Measurements from ENCODE around the gene ZNRF3.
"Not testable (repeated sequence)": the region's sequence is repeated elsewhere in the genome, so short reads cannot be mapped to it uniquely, and the experiment has no call there.

Gene ZNRF3

DNA sequence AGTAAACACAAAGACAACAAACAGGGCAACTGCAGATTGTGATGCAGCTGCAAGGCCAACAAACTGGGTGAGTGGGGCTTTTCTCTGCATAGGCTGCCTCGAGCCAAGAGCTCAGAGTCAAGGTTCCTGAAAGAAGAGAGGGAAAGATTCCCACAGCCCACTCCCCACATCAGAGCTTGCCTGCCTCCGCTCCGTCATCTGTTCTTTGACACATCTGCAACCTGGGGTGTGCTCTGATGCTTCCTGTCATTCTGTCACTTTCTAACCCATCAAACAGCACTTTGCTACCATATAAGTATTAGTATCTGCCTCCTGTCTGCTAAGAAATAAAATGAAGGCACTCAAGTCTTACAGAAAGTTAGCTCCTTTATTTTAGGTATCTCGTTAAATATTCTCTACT lies 131.4 kb downstream of the ZNRF3 start:
- no peak for DNase-seq

DNA sequence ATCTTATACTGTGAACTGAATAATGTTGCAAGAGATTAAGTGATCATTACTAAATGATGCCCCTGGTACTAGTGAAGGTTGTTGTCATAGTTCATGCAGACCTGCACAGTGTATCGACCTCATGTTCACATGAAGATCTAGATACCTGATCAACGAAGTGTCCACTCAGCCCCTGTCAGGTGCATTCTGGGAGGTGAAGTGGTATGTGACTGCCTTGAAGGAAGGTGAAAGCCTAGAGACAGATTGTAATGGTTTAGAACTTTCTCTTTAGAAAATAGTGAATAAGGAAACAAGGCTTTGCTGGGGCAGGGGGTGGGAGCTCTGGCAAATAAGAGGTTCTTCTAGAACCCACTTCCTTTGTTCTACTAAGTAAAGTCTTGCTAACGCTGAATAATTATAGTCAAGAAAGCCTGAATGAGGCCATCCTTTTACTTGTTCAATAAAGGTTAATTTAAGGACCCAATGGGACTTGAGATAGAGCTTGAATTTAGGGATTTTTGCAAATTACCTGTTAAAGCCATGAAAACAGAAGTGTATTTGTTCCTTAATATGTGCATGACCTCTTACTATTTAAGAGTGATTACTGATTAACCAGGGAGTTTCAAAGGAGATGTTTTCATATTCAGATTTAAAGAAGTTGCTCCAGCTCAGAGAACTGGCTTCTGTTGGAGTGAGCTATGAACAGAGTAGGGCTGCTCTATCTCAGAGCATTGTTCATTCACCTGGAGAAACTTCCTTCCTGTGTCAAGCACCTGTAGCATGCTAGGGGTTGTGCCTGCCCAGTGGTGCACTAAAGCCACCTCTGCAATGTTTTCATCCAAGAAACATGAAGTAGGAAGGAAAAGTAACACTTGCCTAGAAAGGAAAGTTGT lies 132.9 kb downstream of the ZNRF3 start:
- DNase-seq = no peak

DNA sequence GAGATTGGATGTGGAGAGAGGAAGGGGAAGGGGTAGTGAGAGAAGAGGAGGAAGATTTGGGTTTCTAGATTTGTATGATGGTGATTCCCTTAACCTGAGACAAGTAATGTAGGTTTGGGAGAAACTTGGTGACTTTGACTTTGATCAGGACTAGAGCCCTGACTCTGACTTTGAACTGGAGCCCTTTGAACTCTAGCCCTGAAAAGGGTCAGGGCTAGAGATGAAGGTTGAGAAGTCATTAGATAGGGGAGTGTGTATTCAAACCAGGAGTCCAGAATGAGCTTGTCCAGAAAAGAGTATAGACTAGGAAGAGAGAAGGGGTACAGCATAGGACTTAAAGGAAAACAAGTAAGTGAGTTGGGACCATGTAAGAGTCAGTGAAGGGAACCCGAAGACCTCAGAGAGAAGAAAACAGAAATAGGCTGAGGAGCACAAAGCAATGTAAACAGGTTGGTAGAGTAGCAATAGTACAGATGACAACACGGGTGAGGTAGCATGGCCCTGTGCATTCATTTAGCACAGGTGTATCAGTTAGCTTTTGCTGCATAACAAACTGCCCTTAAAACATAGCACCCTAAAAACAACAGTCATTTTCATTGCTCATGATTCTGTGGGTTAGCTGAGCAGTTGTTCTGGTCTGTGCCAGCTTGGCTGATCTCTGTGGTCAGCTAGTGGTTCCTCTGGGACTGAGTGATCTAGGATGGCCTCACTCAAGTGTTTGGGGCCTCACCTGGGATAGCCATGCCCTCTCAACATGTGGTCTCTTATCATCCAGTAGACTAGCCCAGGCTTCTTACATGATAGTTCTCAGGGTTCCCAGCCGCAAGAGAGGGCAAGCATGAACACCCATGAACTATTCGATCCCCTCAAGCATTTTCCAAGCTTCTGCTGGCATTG lies 135.2 kb downstream of the ZNRF3 start:
- no peak for DNase-seq

DNA sequence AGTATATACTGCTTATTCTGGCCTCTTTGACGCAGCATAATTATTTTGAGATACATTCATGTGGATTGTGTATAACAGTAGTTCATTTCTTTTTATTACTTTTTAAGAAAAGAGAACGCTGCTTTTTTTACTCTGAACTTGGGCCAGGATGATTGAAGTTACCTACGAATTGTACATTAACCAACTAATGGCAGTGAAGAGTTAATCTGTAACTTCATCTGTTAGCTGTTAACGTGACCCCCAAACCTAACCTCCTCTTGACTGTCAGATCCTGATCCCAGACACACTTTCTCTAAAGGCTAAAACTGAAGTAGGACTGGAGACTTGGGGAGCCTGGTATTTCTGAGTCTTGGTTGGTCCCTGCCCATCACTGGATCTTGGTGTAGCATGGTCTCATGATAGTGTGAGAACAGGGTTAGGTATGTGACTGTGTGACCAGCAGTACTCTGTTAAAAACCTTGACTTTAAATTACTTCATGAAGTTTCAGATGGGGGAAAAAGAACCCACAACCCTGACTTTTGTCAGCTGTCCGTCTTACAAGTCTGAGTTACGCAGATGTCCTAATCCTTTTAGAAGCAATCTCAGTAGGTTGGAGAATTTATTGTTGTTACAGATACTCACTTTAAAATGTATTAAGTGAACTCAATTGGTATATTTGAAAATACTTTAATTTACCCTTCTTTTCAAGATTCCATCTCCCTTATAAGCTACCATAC lies 138.9 kb downstream of the ZNRF3 start:
- DNase-seq = no peak

DNA sequence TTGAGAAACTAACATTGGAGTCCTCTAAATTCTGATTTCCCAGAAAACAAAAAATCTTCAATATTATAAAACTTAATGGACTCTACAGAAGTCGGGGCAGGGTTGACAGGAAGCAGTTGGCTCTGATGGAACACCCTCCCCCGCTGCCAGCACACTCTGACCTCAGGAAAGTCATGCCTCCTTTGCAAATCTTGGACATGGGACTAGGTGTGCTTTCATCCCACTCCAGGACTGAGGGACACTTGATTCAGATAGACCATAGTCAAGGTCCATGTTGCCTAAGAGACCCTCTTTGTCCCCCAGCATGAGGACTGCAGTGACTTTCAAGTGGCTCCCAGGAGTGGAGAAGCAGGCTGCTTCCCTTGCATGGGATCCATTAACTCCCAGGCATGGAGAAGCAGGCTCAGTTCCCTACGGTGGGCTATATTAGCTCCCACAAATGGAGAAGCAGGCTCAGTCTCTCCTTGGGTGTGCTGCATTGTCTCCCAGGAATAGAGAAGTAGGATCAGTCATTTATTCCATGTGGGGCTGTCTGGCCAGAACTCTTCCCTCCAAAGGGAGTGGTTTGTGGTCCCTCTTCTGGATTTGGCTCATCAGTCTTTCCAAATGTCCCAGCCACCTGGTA lies 139.9 kb downstream of the ZNRF3 start:
- DNase-seq = no peak

DNA sequence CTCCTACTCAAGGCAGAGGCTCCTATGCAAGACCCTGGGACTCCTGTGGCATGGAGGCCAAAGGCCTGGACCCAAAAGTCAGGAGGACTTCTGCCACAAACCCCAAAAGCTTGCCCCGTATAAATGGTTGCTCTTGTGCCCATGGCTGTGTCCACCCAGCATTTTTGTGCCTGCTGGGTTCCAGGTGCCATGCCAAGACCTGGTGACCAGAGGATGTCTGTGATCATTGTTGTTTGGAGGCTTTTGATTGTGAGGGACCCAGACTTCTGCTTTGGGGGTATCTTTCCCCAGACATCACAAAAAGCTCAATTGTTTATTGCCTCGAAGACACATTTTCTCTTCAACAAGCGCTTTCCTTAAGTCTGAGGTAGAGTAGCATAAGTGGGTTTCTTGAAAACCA lies 143.2 kb downstream of the ZNRF3 start:
- DNase-seq = no peak

DNA sequence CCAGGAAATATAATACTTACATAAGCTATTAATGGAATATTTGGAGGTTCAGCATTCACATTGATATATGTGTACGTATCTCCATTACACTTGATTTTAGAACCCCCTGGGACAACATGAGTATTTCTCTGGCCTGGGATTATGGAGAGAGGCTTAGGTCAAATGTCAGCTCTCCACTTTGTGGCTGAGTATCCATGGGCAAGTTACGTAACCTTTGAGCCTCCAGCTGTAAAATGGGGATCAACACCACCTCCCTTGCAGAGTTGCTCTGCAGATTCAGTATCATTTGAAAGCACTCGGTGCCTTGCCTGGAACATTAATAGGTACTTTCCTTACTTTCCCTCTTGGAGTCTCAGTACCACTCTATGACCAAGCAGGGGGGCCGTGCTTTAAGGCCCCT lies 145.1 kb downstream of the ZNRF3 start:
- no peak for DNase-seq

DNA sequence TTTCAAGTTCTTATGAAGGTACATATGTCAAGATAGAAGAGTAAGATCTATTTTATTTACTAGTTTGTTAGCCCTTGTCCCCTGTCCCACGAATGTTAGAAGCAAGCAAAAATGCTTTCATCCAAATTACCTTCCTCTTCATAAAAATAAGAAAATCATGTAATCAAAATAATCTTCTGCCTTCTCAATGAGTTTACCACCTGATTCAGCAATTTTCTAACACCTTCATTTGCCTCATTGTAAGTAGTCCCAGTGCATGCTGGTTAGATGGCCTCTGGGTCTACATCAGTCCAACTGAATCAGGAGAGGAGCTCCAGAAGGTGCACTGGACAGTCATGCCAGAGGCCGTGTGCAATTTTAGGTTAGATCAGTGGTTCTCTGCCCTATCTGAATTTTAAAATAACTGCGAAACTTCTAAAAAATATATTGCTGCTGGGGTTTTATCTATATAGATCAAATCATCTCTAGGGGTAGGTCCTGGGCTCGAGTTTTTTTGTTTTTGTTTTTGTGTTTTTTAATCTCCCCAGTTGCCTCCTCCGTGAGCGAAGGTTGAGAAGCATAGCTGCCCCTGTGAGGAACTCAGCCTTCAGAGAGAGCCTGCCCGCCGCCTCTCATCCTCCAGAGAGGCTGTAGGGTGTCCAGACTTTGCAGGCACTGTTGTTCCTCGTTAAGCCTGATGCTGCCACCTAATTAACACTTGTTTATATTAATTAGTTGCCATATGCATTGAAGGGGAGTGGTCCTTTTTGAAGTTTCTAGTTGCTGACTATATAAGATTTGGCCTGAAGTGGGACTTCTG lies 146.0 kb downstream of the ZNRF3 start:
- no peak for DNase-seq

DNA sequence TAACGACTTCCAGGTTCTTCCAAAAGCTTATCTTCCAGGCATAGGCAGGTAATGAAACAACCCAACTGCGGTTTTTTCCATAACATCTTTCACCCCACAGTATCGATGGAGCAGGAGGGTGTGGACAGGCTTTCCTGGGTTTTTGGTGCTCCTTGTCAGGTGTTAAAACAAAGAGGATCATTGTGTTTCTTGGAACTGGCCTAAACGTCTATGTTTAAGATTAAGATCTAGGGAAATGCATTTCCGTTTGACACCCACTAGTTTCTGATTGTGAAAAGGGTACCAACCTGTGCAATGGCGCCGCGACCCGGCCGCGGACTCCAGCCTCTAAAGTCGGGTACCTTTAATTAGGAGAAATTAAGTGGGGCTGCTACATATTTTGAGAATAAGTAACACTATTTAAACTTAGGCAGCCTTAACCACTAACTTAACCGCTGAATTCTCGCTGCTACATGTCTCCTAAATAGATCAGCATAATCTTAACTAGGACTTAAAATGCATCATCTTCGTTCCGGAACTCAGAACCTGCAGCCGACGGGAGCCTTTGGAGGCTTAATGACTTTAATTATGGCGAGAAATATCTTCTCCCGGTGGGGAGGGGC lies 146.7 kb downstream of the ZNRF3 start:
- no peak for DNase-seq

DNA sequence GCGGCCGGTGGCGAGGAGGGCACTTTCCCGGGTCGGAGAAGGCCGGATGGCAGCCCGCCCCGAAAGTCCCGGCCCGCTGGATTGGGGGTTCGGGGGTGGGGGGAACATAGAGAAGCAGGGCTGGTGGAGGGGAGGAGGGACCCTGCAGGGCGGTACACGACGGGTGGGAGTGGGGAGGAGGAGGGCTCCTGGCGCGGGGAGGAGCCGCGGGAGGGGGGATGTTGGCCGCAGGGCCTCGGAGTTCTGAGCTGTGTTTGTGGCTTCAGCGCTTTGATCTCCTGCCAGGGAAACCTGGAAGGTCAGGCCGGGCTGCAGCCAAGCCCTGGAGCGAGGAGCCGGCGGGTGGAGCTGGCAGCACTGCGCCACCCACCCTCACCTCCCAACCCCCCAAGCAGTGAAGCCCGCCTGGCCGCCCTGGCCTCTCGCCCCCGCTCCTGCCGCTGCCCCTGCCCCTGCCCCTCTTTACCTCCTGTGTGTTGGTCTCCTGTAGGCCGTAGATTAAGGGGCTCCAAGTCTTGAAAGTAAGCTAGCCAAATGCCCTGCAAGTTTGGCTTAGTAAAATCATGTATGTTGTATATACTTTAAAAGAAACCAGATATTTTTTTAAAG lies 147.3 kb downstream of the ZNRF3 start:
- DNase-seq = no peak

DNA sequence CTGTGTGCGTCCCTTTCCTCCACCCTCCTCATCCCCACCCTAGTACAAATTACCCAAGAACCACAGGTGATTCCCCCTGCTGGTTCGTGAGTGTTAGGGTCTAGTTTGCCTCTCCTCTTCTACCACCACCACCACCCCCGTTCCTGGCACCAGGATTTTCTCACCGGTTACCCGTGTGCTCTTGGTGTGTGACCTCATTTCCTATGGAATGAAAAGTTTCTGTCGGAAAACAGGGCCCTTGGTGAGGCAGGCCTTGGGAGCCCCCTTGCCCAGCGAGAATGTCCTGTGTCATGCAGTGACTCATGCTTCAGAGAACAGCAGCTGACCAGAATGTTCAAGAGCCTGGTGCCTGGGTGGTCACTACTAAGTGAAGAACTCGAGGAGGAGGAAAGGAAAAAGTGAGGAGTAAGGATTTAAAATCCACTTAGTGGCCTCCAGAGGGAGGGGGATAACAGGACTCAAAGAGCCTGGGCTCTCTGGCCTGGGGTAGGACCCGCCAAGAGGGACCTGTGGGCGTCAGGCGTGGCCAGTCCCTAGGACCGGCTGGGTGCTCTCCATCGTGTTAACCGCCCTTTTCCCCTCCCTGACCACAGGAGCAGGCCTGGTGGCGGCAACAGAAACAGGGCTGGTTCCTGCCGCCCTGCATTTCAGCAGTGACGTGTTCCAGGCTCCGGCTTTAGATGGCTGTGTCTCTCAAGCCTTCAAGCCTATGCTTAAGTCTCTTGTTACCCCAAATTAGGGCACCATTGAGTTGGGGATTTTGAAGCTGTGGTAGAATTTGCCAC lies 148.0 kb downstream of the ZNRF3 start:
- DNase-seq = no peak

DNA sequence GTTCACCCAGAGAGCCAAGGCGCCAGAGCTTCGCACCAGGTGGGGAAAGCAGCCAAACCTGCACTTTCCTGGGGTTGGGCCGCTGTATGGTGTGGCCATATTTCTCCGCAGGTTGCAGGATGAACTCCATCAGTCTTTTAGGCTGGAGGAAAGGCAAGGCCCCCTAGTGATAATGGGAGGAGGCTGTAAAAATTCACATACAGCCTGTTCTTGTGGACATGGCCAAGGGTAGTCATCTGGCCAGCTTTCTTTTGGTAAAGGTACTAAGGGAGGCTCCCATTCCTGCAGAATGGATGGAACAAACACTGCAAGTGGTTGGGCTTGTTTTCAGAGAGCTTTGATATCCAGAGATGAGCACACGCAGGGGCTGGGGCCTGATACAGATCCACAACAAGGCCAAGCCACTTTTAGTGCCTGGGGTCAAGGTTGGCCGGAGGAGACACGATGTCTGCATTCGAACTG lies 148.7 kb downstream of the ZNRF3 start:
- no peak for DNase-seq

DNA sequence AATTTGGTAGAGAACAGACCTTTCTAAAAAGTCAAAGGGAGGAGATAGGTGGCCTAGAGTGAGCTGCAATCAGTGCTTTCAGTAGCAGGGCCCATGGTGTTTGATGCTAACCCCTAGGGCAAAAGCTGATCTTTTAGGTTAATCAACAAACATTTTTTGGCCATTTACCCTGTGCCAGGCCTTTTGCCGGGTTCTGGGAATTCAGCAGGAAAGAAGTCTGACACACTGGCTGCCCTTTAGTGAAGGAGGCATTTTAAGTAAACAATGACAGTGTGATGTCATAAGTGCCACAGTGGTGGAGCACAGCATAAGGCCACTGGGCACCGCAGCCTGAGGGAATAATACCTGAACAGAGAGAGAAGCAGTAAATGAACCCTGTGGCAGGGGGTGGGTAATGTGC lies 149.2 kb downstream of the ZNRF3 start:
- DNase-seq = no peak

DNA sequence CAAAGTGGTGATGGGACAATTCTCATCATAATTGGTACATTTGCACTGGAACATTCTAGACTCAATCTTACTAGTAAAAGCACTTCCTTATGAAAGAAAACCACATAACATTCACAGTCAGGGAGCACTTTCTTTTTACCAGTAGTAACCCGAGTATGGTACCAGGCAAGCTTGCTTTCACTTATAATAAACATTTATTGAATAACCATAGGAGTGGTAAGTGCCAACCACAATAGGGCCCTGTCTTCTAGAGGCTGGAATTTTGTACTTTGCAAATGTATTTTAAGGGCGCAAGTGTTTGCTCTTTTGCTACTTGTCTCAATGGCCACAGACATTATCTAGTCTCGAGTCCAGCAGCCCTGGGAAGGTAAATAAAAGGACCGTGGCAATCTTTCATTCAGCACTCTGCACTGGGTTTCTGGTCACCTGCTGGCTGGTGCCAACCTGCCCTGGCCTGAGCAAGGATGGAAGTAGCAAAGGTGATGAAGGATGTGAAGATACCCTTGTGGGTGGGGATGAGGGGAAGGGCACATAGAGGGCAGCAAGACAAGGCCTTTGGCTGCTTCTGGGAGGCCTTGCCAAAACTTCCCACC lies 154.1 kb downstream of the ZNRF3 start:
- no peak for DNase-seq

DNA sequence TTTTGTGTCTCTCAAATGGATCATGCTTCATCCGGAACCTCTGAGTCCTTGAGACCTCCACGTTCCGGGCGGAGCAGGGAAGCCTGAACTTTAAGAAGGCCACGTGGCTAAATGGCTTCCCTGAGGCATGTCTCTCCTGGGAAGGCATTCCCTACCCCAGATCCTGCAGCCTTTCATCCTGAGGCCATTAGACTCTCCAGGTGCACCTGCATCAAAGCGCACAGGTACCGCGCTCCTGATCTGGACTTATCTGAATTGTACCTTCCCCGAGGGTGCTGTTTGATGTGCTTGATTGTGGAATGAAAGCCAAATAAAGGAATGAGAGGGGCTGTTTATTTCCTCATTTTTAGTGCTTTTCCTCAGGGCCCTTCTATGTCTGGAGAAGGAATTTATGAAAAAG lies 155.8 kb downstream of the ZNRF3 start:
- no peak for DNase-seq

DNA sequence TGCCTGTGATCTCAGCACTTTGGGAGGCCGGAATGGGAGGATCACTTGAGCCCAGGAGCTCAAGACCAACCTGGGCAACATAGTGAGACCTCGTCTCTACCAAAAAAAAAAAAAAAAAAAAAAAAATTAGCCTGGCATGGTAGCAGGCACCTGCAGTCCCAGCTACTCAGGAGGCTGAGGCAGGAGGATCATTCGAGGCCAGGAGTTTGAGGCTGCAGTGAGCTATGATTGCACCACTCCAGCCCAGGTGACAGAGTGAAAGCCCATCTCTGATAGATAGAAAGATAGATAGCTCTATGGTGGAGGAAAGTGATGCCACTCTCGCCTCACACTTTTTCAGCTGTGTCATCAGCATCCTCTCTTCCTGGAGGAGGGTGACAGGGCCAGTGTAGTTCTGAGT lies 156.3 kb downstream of the ZNRF3 start:
- not testable (repeated sequence) for DNase-seq

DNA sequence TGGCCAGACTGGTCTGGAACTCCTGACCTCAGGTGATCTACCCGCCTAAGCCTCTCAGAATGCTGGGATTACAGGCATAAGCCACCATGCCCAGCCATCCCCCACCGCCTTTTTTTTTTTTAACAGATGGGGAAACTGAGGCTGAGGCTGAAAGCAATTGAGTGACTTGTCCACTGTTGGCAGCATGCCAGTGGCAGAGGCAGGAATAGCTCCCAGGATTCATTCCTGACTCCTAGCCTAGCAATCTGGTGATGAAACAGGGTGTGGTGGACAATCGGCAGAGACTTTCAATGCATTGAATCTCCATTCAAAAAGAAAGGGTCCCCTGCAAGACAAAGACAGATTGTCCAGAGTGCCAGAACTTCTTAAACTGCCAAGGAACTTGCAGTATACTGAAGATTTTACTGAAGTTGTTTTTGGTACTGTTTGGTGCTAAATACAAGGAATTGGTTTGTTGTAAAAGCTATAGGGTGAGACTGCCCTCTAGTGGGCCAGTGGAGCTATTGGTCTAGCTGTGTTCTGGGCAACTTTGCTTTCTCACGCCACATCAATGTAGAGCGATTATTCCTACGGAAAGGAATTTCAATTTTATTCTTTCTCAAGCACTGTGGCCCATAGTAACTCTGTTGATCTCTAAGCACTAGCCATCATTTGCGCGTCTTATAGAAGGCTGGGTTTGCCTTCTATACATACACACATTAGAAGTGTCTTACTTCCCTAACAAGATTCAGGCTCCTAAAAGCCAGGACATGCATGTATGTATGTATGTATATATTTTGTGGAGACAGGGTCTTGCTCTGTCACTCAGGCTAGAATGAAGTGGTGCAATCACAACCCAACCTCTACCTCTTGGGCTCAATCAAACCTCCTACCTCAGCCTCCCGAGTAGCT lies 157.3 kb downstream of the ZNRF3 start:
- no peak for DNase-seq

DNA sequence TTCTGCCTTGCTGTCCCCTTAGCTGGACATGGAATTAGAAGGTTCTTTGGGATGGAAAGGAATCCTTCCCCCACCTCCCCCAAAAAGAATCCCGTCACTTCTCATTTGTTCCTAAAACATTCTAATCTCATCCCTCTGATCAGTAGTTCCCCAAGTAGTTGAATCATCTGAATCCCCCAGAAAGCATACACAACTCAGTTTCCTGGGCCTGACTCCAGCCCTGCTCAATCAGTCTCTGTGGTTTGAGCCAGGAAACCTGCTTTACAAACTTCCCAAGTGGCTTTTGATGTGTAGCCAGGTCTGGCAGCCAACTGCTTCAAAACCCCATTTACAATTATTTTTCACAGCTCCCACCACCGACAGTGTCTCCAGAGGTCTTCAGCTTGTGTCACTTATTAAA lies 158.0 kb downstream of the ZNRF3 start:
- DNase-seq = no peak
